SK-N-SH treated with all-trans-retinoic acid at 6 μM for 48 hours (cell line): Measurements from ENCODE around the gene ADAMTS2.

Source experiments
- ATAC-seq: fragments of 200-7000 bp; cut with Tn5 transposase; 3 replicates; pipeline ENCODE4 v1.9.1; 2020; ENCODE audit warnings: mild to moderate bottlenecking, moderate library complexity
- ARNTL ChIP-seq: fragments of 450-650 bp; formaldehyde crosslinking; IDR thresholded peaks from 2 replicates; pipeline ENCODE4 v1.5.0; 2020; ENCODE audit warnings: low read depth, mild to moderate bottlenecking, moderate library complexity, borderline replicate concordance
- BACH2 ChIP-seq: fragments of 250-450 bp; sonication (Bioruptor Pico); IDR thresholded peaks from 2 replicates; pipeline ENCODE4 v1.9.0; 2021; ENCODE audit warnings: mild to moderate bottlenecking, borderline replicate concordance
- CREB5 ChIP-seq: fragments of 250-450 bp; sonication (Bioruptor Pico); IDR thresholded peaks from 2 replicates; pipeline ENCODE4 v1.5.1; 2020; ENCODE audit warnings: low read depth, mild to moderate bottlenecking, moderate library complexity
- CSDC2 ChIP-seq: fragments of 250-450 bp; sonication (Bioruptor Pico); IDR thresholded peaks from 2 replicates; pipeline ENCODE4 v1.5.0; 2020; ENCODE audit warnings: mild to moderate bottlenecking, moderate library complexity
- CSRNP3 ChIP-seq: fragments of 250-450 bp; sonication (Bioruptor Pico); IDR thresholded peaks from 2 replicates; pipeline ENCODE4 v1.5.1; 2021; ENCODE audit warnings: mild to moderate bottlenecking, moderate library complexity
- GLIS3 ChIP-seq: fragments of 250-450 bp; sonication (Bioruptor Pico); IDR thresholded peaks from 2 replicates; pipeline ENCODE4 v1.5.0; 2020; ENCODE audit warnings: mild to moderate bottlenecking, moderate library complexity
- ISL1 ChIP-seq: fragments of 250-450 bp; sonication (Bioruptor Pico); IDR thresholded peaks from 2 replicates; pipeline ENCODE4 v2.1.2; 2022; ENCODE audit warnings: mild to moderate bottlenecking, moderate library complexity
- POU6F1 ChIP-seq: fragments of 250-450 bp; sonication (Bioruptor Pico); IDR thresholded peaks from 2 replicates; pipeline ENCODE4 v1.8.0; 2021; ENCODE audit warnings: low read depth, mild to moderate bottlenecking, moderate library complexity, borderline replicate concordance
- PPARA ChIP-seq: fragments of 250-450 bp; sonication (Bioruptor Pico); IDR thresholded peaks from 2 replicates; pipeline ENCODE4 v1.5.0; 2020; ENCODE audit warnings: mild to moderate bottlenecking, borderline replicate concordance
- RARB ChIP-seq: fragments of 250-450 bp; sonication (Bioruptor Pico); IDR thresholded peaks from 2 replicates; pipeline ENCODE4 v1.8.0; 2021; ENCODE audit warnings: mild to moderate bottlenecking, moderate library complexity
- SNAI2 ChIP-seq: fragments of 250-450 bp; sonication (Bioruptor Pico); IDR thresholded peaks from 2 replicates; pipeline ENCODE4 v1.5.0; 2020; ENCODE audit warnings: mild to moderate bottlenecking, moderate library complexity
- TCF4 ChIP-seq: fragments of 250-450 bp; sonication (Bioruptor Pico); IDR thresholded peaks from 2 replicates; pipeline ENCODE4 v1.8.0; 2021; ENCODE audit warnings: mild to moderate bottlenecking, moderate library complexity, borderline replicate concordance
- TOX ChIP-seq: fragments of 250-450 bp; sonication (Bioruptor Pico); IDR thresholded peaks from 2 replicates; pipeline ENCODE4 v1.8.0; 2021; ENCODE audit warnings: mild to moderate bottlenecking, moderate library complexity, borderline replicate concordance
- TSHZ2 ChIP-seq: fragments of 250-450 bp; sonication (Bioruptor Pico); IDR thresholded peaks from 2 replicates; pipeline ENCODE4 v1.5.0; 2020; ENCODE audit warnings: mild to moderate bottlenecking, moderate library complexity
- ZC3H10 ChIP-seq: fragments of 250-450 bp; sonication (Bioruptor Pico); IDR thresholded peaks from 2 replicates; pipeline ENCODE4 v1.5.1; 2021; ENCODE audit warnings: mild to moderate bottlenecking, moderate library complexity
- ZFP3 ChIP-seq: fragments of 250-450 bp; sonication (Bioruptor Pico); IDR thresholded peaks from 2 replicates; pipeline ENCODE4 v1.5.0; 2020; ENCODE audit warnings: mild to moderate bottlenecking, moderate library complexity
- ZNF565 ChIP-seq: fragments of 450-650 bp; formaldehyde crosslinking; conservative IDR thresholded peaks from 2 replicates; pipeline ENCODE4 v1.5.0; 2020; ENCODE audit warnings: low read depth, mild to moderate bottlenecking, moderate library complexity
- ZNF70 ChIP-seq: fragments of 450-650 bp; formaldehyde crosslinking; IDR thresholded peaks from 2 replicates; pipeline ENCODE4 v1.5.0; 2020; ENCODE audit warnings: mild to moderate bottlenecking, moderate library complexity

The ADAMTS2 gene

GRCh38 chr5:179377421-179378115, 32.3 kb upstream of the ADAMTS2 start (continued):
- TF ChIP-seq CSRNP3 (CRISPR knock-in tag), result no peak

GRCh38 chr5:179376701-179377420, 31.6 kb upstream of the ADAMTS2 start:
- ATAC-seq, result no peak
- no peak for TF ChIP-seq TSHZ2 (CRISPR knock-in tag)
- TF ChIP-seq POU6F1, result no peak
- TF ChIP-seq RARB (CRISPR knock-in tag), result no peak
- TF ChIP-seq SNAI2 (CRISPR knock-in tag), result no peak
- no peak for TF ChIP-seq CSDC2
- TF ChIP-seq CREB5 (CRISPR knock-in tag), result no peak
- no peak for TF ChIP-seq TOX (CRISPR knock-in tag)
- TF ChIP-seq ZC3H10 (CRISPR knock-in tag), result no peak
- no peak for TF ChIP-seq ARNTL (CRISPR knock-in tag)
- TF ChIP-seq GLIS3 (CRISPR knock-in tag), result no peak
- no peak for TF ChIP-seq ZFP3 (CRISPR knock-in tag)
- TF ChIP-seq ZNF565, result no peak
- TF ChIP-seq ISL1 (CRISPR knock-in tag), result no peak
- no peak for TF ChIP-seq CSRNP3 (CRISPR knock-in tag)
- no peak for TF ChIP-seq TCF4
- TF ChIP-seq ZNF70 (CRISPR knock-in tag), result no peak
- no peak for TF ChIP-seq PPARA (CRISPR knock-in tag)
- no peak for TF ChIP-seq BACH2

- no peak for ATAC-seq
- TF ChIP-seq ZC3H10 (CRISPR knock-in tag), result no peak
- TF ChIP-seq ZNF565, result no peak
These were observed 30.6 kb upstream of the ADAMTS2 start for GRCh38 chr5:179375831-179376365.

GRCh38 chr5:179375236-179375685, 30.0 kb upstream of the ADAMTS2 start:
- no peak for ATAC-seq
- no peak for TF ChIP-seq BACH2
- no peak for TF ChIP-seq CREB5 (CRISPR knock-in tag)
- no peak for TF ChIP-seq SNAI2 (CRISPR knock-in tag)
- no peak for TF ChIP-seq RARB (CRISPR knock-in tag)
- TF ChIP-seq PPARA (CRISPR knock-in tag), result no peak
- no peak for TF ChIP-seq ISL1 (CRISPR knock-in tag)
- no peak for TF ChIP-seq ZNF70 (CRISPR knock-in tag)
